ENCODE results near the gene ZHX3. TPM values are rescaled to one million over a fixed set of nuclear protein-coding genes. Genes with fewer than 3 reads are reported as not detected.

The ZHX3 gene
- total and polyA plus RNA-seq, 2 donors from 2014 or later = 24.7 to 153 TPM

DNA sequence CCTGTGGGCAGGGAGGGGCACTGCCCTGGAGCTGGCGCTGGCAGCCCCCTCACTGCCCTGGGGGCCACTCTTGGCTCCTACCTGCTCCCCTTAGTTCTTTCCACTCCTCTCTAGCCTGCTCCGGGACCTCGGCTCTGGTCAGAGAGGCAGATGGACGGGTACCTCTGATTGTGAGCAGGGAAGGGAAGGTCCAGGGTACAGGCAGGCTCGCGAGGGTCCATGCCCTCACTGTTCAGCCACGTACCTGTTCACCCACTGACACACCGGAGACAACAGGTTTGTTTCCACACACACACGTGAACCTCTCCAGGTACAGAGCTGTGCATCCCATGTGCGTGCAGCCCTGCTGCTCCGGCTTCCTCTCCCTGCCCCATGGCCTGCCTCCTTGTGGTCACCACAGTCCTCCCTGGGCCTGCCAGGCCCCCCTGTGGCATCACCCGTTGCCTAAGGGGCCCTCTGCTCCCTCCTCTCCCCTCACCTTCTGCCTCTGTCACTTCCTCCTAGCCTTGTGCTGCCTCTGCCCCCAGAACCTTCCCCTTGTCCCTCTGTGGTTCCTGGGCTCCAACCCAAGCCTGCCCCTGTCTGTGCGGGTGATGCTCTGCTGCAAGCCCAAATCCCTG lies 46.8 kb upstream of the ZHX3 start:
- no peak for DNase-seq
- intact Hi-C loops (cut with DNase I) = no loop called here
- FAIRE-seq = no peak
- Histone ChIP-seq H3K4me1 (ENCODE audit: control insufficient read depth in 2 of 3, insufficient read depth in 2 of 3, low read depth in 1 of 3, low read length in 3 of 3) (peaks cover 0 to 7% (median 0%) of the 10 kb centered on the region in 3 donors), H3K27me3 (ENCODE audit: control insufficient read depth, insufficient read depth, low read length) (no peaks in the 10 kb centered on the region), H3K9me3 (ENCODE audit: control insufficient read depth in 2 of 3, insufficient read depth in 1 of 3, low read length in 3 of 3) (no peaks in the 10 kb centered on the region), H3K36me3 (ENCODE audit: control insufficient read depth in 2 of 3, insufficient read depth in 3 of 3, low read length in 3 of 3) (no peaks in the 10 kb centered on the region), H3K27ac (ENCODE audit: low read depth in 2 of 2, low read length in 2 of 2) (no peak overlapping the region), H3K9ac (ENCODE audit: low read length in 3 of 3) (no peak overlapping the region), H3K4me3 (ENCODE audit: low read length in 3 of 3) (no peak overlapping the region)
- TF ChIP-seq, protein P1, sequence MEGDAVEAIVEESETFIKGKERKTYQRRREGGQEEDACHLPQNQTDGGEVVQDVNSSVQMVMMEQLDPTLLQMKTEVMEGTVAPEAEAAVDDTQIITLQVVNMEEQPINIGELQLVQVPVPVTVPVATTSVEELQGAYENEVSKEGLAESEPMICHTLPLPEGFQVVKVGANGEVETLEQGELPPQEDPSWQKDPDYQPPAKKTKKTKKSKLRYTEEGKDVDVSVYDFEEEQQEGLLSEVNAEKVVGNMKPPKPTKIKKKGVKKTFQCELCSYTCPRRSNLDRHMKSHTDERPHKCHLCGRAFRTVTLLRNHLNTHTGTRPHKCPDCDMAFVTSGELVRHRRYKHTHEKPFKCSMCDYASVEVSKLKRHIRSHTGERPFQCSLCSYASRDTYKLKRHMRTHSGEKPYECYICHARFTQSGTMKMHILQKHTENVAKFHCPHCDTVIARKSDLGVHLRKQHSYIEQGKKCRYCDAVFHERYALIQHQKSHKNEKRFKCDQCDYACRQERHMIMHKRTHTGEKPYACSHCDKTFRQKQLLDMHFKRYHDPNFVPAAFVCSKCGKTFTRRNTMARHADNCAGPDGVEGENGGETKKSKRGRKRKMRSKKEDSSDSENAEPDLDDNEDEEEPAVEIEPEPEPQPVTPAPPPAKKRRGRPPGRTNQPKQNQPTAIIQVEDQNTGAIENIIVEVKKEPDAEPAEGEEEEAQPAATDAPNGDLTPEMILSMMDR (IDR thresholded peaks at IDR 0.05; ENCODE audit: borderline replicate concordance, extremely low read depth, insufficient read depth) = no peak

DNA sequence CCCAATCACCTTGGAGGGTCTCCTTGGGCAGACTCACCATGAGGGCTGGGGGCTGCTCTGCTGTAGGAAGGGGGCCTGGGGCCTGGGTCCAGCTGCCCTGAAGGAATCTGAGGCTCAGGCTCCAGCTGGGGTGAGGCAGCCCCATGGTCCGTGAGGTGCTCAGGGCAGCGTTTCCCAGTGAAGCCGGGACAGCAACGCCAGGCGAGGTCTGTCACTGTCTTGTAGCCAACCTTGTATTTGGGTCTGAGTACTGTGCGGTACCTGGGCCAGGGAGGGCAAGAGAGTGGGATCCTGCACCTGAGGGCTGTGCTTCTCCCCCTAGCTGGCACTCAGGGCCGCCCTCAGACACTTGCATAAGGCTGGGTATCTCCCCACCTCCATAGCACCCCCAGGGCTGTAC lies 46.1 kb upstream of the ZHX3 start:
- FAIRE-seq = no peak
- Histone ChIP-seq H3K27me3 (ENCODE audit: control insufficient read depth, insufficient read depth, low read length) (no peaks in the 10 kb centered on the region), H3K27ac (ENCODE audit: low read depth in 2 of 2, low read length in 2 of 2) (no peak overlapping the region), H3K4me1 (ENCODE audit: control insufficient read depth in 2 of 3, insufficient read depth in 2 of 3, low read depth in 1 of 3, low read length in 3 of 3) (peaks cover 0 to 7% (median 0%) of the 10 kb centered on the region in 3 donors), H3K9ac (ENCODE audit: low read length in 3 of 3) (no peak overlapping the region), H3K36me3 (ENCODE audit: control insufficient read depth in 2 of 3, insufficient read depth in 3 of 3, low read length in 3 of 3) (no peaks in the 10 kb centered on the region), H3K9me3 (ENCODE audit: control insufficient read depth in 2 of 3, insufficient read depth in 1 of 3, low read length in 3 of 3) (no peaks in the 10 kb centered on the region), H3K4me3 (ENCODE audit: low read length in 3 of 3) (no peak overlapping the region)
- intact Hi-C loops (cut with DNase I) = no loop called here
- TF ChIP-seq, protein P1 (IDR thresholded peaks at IDR 0.05; ENCODE audit: borderline replicate concordance, extremely low read depth, insufficient read depth) = no peak
- no peak for DNase-seq

DNA sequence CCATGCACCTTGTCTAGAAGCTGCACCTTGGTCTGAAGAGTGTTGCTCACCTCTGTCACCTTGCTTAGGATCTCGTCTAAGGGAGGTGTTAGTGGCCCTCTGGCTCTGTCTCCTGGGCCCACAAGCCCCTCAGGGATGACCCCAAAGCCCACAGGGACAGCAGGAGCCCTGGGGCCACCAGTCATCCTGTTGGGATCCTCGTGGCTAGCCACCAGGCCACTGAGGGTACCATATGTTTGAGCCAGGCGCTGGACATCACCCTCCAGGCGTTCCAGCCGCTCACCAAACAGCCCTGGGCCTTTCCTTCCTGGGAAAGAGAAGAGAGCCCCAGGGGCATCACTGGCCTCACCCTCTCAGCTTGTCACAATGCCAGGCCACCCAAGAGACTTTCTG lies 45.2 kb upstream of the ZHX3 start:
- peaks cover 0 to 7% (median 0%) of the 10 kb centered on the region in 3 donors for H3K4me1 ChIP-seq (ENCODE audit: control insufficient read depth in 2 of 3, insufficient read depth in 2 of 3, low read depth in 1 of 3, low read length in 3 of 3)
- intact Hi-C loops (cut with DNase I) = no loop called here
- TF ChIP-seq, protein P1 (IDR thresholded peaks at IDR 0.05; ENCODE audit: borderline replicate concordance, extremely low read depth, insufficient read depth) = no peak
- no peak overlapping the region for H3K4me3 ChIP-seq (ENCODE audit: low read length in 3 of 3)
- no peaks in the 10 kb centered on the region for H3K27me3 ChIP-seq (ENCODE audit: control insufficient read depth, insufficient read depth, low read length)
- FAIRE-seq (no peak), DNase-seq (peak in 1 of 5 donors; percentile 48)
- no peak overlapping the region for H3K9ac ChIP-seq (ENCODE audit: low read length in 3 of 3)
- no peaks in the 10 kb centered on the region for H3K9me3 ChIP-seq (ENCODE audit: control insufficient read depth in 2 of 3, insufficient read depth in 1 of 3, low read length in 3 of 3)
- H3K27ac ChIP-seq (ENCODE audit: low read depth in 2 of 2, low read length in 2 of 2) = no peak overlapping the region
- H3K36me3 ChIP-seq (ENCODE audit: control insufficient read depth in 2 of 3, insufficient read depth in 3 of 3, low read length in 3 of 3) = peaks cover 0 to 4% (median 0%) of the 10 kb centered on the region in 3 donors

Measured in kidney (tissue), 14 donors.